ENCODE measurements around the gene USP53.
"Not testable (repeated sequence)": the region's sequence is repeated elsewhere in the genome, so short reads cannot be mapped to it uniquely, and the experiment has no call there.

The USP53 gene

DNA sequence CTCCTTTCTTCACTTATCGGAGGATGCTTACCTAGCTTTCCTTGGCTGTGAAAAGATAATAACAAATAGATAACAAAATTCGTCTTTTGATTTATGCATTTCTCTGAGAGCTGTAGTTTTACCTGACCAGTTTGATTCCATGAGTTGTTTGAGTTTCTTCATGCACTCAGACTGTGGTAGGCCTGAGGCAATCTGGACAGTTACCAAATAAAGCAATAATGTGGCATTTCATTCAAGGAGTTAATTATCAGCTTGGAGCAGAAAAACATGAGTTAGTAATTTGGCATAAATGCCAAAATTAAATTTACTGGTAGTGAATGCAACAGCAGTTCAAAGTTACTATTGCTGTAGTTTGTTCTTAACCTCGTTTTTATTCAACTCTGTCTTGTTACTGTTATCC is 56.0 kb downstream of the USP53 start:
- peaks cover 5% of the 10 kb centered on the region for H3K9me3 Mint-ChIP-seq
- no peak overlapping the region for H3K4me3 Mint-ChIP-seq
- H3K36me3 Mint-ChIP-seq (ENCODE audit: low read depth): peaks cover 86% of the 10 kb centered on the region
- H3K27me3 Mint-ChIP-seq: no peaks in the 10 kb centered on the region
- H3K4me1 Mint-ChIP-seq (ENCODE audit: low read depth): peaks cover 23% of the 10 kb centered on the region
- no peak overlapping the region for H3K27ac Mint-ChIP-seq
- no peak for DNase-seq

- peaks cover 63% of the 10 kb centered on the region for H3K36me3 Mint-ChIP-seq (ENCODE audit: low read depth)
These were observed 59.0 kb downstream of the USP53 start for GRCh38 chr4:119271361-119272085.

GRCh38 chr4:119279541-119279940 is 67.0 kb downstream of the USP53 start:
- H3K4me3 Mint-ChIP-seq, H3K9me3 Mint-ChIP-seq, DNase-seq, H3K27ac Mint-ChIP-seq, H3K27me3 Mint-ChIP-seq: not testable (repeated sequence)
- peaks cover 25% of the 10 kb centered on the region for H3K4me1 Mint-ChIP-seq (ENCODE audit: low read depth)
- H3K36me3 Mint-ChIP-seq (ENCODE audit: low read depth): peaks cover 16% of the 10 kb centered on the region

More at GRCh38 chr4:119271361-119272085, 59.0 kb downstream of the USP53 start:
- DNase-seq: no peak
- H3K4me3 Mint-ChIP-seq: no peak overlapping the region
- H3K9me3 Mint-ChIP-seq: no peaks in the 10 kb centered on the region
- no peaks in the 10 kb centered on the region for H3K27me3 Mint-ChIP-seq
- H3K4me1 Mint-ChIP-seq (ENCODE audit: low read depth): peaks cover 2% of the 10 kb centered on the region
- H3K27ac Mint-ChIP-seq: no peak overlapping the region

GRCh38 chr4:119279945-119280344 is 67.4 kb downstream of the USP53 start:
- H3K36me3 Mint-ChIP-seq (ENCODE audit: low read depth): peaks cover 16% of the 10 kb centered on the region
- H3K9me3 Mint-ChIP-seq, H3K27ac Mint-ChIP-seq, H3K27me3 Mint-ChIP-seq, H3K4me3 Mint-ChIP-seq, DNase-seq: not testable (repeated sequence)
- H3K4me1 Mint-ChIP-seq (ENCODE audit: low read depth): peaks cover 28% of the 10 kb centered on the region

DNA sequence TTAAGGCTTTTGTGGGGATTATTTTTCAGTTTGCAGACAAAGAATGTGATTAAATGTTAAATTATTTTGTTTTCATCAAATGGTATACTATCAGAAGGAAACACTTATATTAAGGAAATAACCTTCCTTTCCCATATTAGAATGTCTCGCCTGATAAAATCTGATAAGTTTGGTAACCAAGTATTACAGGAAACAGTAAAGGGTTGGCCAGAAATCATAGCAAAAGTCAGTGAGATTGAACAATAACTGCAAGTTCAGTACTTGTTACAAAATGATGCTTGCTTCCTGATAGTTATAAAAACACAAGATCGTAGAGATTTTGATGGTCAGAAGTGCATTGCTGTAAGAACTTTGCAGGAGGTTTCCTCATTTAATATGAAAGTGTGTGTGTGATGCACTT is 68.9 kb downstream of the USP53 start:
- Mint-ChIP-seq H3K4me3 (no peak overlapping the region), H3K4me1 (ENCODE audit: low read depth) (peaks cover 36% of the 10 kb centered on the region), H3K36me3 (ENCODE audit: low read depth) (peaks cover 13% of the 10 kb centered on the region), H3K9me3 (no peaks in the 10 kb centered on the region), H3K27ac (no peak overlapping the region), H3K27me3 (no peaks in the 10 kb centered on the region)
- no peak for DNase-seq

GRCh38 chr4:119284876-119285780 is 72.6 kb downstream of the USP53 start:
- H3K4me1 Mint-ChIP-seq (ENCODE audit: low read depth): peaks cover 32% of the 10 kb centered on the region
- peaks cover 10% of the 10 kb centered on the region for H3K36me3 Mint-ChIP-seq (ENCODE audit: low read depth)
- peak overlapping the region; percentile 25 for H3K4me3 Mint-ChIP-seq
- peak overlapping the region; percentile 24 for H3K27ac Mint-ChIP-seq
- DNase-seq: no peak
- no peaks in the 10 kb centered on the region for H3K27me3 Mint-ChIP-seq
- no peaks in the 10 kb centered on the region for H3K9me3 Mint-ChIP-seq

DNA sequence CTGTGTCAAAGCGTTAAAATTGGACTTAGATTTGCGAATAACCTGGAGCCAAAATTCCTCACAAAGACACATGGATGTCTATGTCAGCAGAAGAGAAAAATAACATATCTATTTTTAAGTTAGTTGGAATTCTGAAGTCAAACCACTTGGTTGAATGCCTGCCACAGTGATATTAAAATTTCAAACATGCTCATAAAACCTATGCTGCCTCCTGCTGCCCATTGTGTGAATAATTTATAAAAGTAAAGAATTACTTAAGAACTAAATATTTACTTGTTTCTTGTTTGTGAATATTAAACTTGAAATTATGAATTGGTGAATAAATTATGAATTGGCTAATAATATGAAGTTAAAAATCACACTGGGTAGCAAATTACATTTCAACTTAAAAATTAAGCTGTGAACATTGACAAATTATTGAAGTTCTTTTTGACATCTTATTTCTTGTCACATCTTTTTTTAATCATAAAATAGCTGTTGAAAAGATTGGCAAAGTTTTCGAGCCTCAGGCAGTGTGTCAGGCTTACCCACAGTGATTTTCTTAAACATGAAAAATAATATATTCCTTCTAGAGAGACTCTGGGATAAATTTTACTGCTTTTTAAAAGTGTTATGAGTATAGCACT is 74.0 kb downstream of the USP53 start:
- Mint-ChIP-seq H3K36me3 (ENCODE audit: low read depth) (peaks cover 3% of the 10 kb centered on the region), H3K4me1 (ENCODE audit: low read depth) (peaks cover 21% of the 10 kb centered on the region), H3K4me3 (no peak overlapping the region), H3K27me3 (no peaks in the 10 kb centered on the region), H3K9me3 (no peaks in the 10 kb centered on the region), H3K27ac (no peak overlapping the region)
- no peak for DNase-seq

GRCh38 chr4:119289313-119289712 is 76.8 kb downstream of the USP53 start:
- peaks cover 11% of the 10 kb centered on the region for H3K4me1 Mint-ChIP-seq (ENCODE audit: low read depth)
- no peaks in the 10 kb centered on the region for H3K9me3 Mint-ChIP-seq
- no peaks in the 10 kb centered on the region for H3K27me3 Mint-ChIP-seq
- no peak overlapping the region for H3K4me3 Mint-ChIP-seq
- H3K36me3 Mint-ChIP-seq (ENCODE audit: low read depth): peaks cover 19% of the 10 kb centered on the region
- no peak overlapping the region for H3K27ac Mint-ChIP-seq
- no peak for DNase-seq

DNA sequence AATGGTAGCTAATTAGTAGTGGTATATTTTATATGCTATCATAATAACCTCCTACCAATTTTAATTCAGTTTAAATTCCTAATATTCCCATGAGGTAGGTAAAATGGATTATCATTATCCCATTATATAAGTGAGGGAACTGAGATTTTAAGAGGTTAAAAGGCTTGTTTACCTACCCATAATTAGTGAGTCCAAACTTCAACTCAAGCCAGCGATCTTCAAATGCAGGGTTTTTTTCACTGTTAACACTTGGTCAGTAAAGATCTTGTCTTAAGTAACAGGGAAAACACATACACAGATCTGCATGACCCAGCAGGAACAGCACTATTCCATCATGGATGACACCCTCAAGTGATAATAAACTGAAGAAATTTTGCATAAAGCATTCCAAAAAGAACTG is 78.1 kb downstream of the USP53 start:
- H3K4me1 Mint-ChIP-seq (ENCODE audit: low read depth): peaks cover 3% of the 10 kb centered on the region

DNA sequence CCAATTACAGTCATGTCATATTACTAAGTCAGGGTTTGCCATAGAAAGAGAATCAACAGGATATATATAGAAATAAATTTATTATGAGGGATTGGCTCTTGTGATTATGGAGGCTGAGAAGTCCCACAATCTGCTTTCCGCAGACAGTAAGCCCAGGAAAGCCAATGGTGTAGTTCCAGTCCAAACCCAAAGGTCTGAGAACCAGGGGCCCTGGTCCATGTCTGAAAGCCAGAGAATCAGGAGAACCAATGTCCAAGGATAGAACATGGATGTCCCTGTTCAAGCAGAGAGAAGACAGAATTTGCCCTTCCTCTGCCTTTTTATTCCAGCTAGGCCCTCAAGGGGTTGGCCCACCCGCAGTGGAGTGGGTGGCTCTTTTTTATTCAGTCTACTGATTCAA is 83.8 kb downstream of the USP53 start:
- peaks cover 66% of the 10 kb centered on the region for H3K36me3 Mint-ChIP-seq (ENCODE audit: low read depth)
- no peaks in the 10 kb centered on the region for H3K27me3 Mint-ChIP-seq
- DNase-seq: no peak
- H3K4me1 Mint-ChIP-seq (ENCODE audit: low read depth): peaks cover 27% of the 10 kb centered on the region
- H3K9me3 Mint-ChIP-seq: no peaks in the 10 kb centered on the region
- no peak overlapping the region for H3K4me3 Mint-ChIP-seq
- H3K27ac Mint-ChIP-seq: peak overlapping the region; percentile 6

More for the DNA sequence above, 78.1 kb downstream of the USP53 start:
- DNase-seq: no peak
- H3K4me3 Mint-ChIP-seq: no peak overlapping the region
- H3K9me3 Mint-ChIP-seq: no peaks in the 10 kb centered on the region
- H3K27ac Mint-ChIP-seq: no peak overlapping the region
- H3K27me3 Mint-ChIP-seq: no peaks in the 10 kb centered on the region
- H3K36me3 Mint-ChIP-seq (ENCODE audit: low read depth): peaks cover 19% of the 10 kb centered on the region

DNA sequence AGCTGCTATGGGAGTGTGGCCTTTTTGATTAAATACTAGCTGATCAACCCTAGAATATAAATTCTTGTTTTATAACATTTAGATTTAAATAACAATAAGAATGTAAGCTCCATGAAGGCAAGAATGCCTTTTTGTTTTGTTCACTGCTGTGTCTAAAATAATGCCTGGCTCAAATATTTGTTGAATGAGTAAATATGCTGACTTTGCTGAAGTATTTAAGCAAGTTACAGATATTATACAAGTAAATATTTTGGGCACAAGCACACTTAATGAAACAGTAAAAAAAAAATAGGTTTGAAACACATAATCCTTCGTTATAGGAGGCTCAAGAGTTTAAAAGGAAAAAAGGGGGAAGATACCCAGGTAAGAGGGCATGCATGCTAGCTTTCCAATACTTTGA is 85.3 kb downstream of the USP53 start:
- peak overlapping the region; percentile 98 for H3K4me3 Mint-ChIP-seq
- peak overlapping the region; percentile 44 for H3K27ac Mint-ChIP-seq
- peaks cover 58% of the 10 kb centered on the region for H3K36me3 Mint-ChIP-seq (ENCODE audit: low read depth)
- H3K27me3 Mint-ChIP-seq: no peaks in the 10 kb centered on the region
- DNase-seq: no peak
- peaks cover 29% of the 10 kb centered on the region for H3K4me1 Mint-ChIP-seq (ENCODE audit: low read depth)
- H3K9me3 Mint-ChIP-seq: no peaks in the 10 kb centered on the region

- Mint-ChIP-seq H3K27ac (peak overlapping the region; percentile 98), H3K4me3 (peak overlapping the region; percentile 98), H3K36me3 (ENCODE audit: low read depth) (peaks cover 50% of the 10 kb centered on the region), H3K9me3 (no peaks in the 10 kb centered on the region), H3K4me1 (ENCODE audit: low read depth) (peaks cover 29% of the 10 kb centered on the region), H3K27me3 (peaks cover 3% of the 10 kb centered on the region)
- no peak for DNase-seq
These were observed 86.8 kb downstream of the USP53 start for GRCh38 chr4:119299260-119299671.

- Mint-ChIP-seq H3K36me3 (ENCODE audit: low read depth) (peaks cover 50% of the 10 kb centered on the region), H3K4me3 (peak overlapping the region; percentile 98), H3K9me3 (no peaks in the 10 kb centered on the region), H3K27me3 (peaks cover 3% of the 10 kb centered on the region), H3K27ac (peak overlapping the region; percentile 98), H3K4me1 (ENCODE audit: low read depth) (peaks cover 29% of the 10 kb centered on the region)
- no peak for DNase-seq
These were observed 87.2 kb downstream of the USP53 start for GRCh38 chr4:119299741-119300100.

DNA sequence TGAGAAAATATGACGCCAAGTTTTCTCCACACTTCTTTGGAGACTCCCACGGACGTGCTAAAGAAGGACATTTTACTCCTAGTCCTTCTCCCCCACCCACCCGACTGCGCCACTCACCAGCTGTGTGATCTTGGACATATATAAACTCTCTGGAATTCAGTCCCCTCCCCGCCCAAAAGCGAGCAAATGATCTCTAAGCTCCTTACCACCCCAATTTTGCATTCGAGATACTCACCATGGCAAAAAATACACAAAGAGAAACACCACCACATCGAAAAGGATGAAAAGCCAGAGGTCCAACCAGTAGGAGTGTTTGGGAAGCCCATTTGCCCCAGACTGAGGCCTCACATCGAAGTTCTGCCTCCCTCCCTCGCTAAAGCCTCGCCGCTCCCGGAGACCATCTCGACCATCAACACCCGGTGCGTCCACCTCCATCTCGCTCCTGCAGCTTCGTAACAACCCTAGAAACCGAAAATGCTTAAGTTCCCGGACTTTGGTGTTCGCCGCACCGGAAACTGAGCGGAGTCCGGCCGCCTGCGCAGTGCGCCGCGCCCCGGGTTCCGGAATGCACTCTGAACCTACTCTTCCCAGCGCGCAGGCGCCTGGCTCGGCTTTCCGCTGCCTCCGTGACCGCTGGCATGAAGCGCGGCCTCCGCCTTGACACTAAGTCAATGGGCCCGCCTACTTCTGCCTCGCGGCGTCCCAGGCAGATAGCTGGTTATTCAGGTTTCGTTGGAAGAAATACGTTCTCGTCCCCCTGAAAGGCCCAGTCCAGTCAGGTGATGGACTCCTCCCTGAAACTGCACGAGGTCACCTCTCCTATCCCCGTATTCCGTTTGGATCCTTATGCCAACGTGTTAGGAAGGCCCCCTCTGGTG is 87.8 kb downstream of the USP53 start:
- Mint-ChIP-seq H3K27me3 (peaks cover 3% of the 10 kb centered on the region), H3K27ac (peak overlapping the region; percentile 98), H3K36me3 (ENCODE audit: low read depth) (peaks cover 50% of the 10 kb centered on the region)

More for the DNA sequence above, 87.8 kb downstream of the USP53 start:
- Mint-ChIP-seq H3K4me3 (peak overlapping the region; percentile 98), H3K9me3 (no peaks in the 10 kb centered on the region), H3K4me1 (ENCODE audit: low read depth) (peaks cover 29% of the 10 kb centered on the region)
- DNase-seq: peak; percentile 94
